PC-3 (cell line): ENCODE results near the gene PSMD1. TPM values are rescaled to one million over a fixed set of nuclear protein-coding genes. Genes with fewer than 3 reads are reported as not detected.

ENCODE experiments used
- ATAC-seq: fragments of 200-7000 bp; cut with Tn5 transposase; 2 replicates; pipeline ENCODE4 v1.9.1; 2020; ENCODE audit warnings: mild to moderate bottlenecking, moderate library complexity
- BruUV-seq: library from RNA; stranded (reverse); fragments of 400-500 nt; replicated peaks from 2 replicates; lab custom pipeline; 2021; lab: Mats Ljungman, UMichigan
- CTCF ChIA-PET: fragments of 300-600 bp; sonication (Branson Sonifier 250); formaldehyde crosslinking; loops from one replicate; lab custom pipeline; 2022; ENCODE audit warnings: antibody characterized with exemption; lab: Charles Lee
- POLR2A ChIA-PET: fragments of 300-600 bp; sonication (Branson Sonifier 250); formaldehyde crosslinking; loops from one replicate; lab custom pipeline; 2022; ENCODE audit warnings: antibody characterized with exemption; ENCODE audit not compliant: unreplicated experiment; lab: Charles Lee
- DNase-seq: peaks from one replicate; pipeline ENCODE4 v3.0.0-alpha.2; 2015
- H2AFZ ChIP-seq: fragments of 300-600 bp; sonication (generic); 2 replicates; pipeline ENCODE4 v1.6.0; 2016; ENCODE audit warnings: antibody characterized with exemption, low read length
- H3F3A ChIP-seq: fragments of 300-600 bp; sonication (generic); one replicate; pipeline ENCODE4 v1.6.0; 2017; ENCODE audit warnings: antibody characterized with exemption, low read length, control low read depth, mild to moderate bottlenecking; ENCODE audit not compliant: unreplicated experiment
- H3K27ac ChIP-seq: fragments of 300-600 bp; sonication (generic); 2 replicates; pipeline ENCODE4 v1.5.1; 2016; ENCODE audit warnings: mild to moderate bottlenecking, low read length
- H3K27me3 ChIP-seq: fragments of 300-600 bp; sonication (generic); 2 replicates; pipeline ENCODE4 v1.6.1; 2016; ENCODE audit warnings: low read length, mixed read lengths
- H3K36me3 ChIP-seq: fragments of 300-600 bp; sonication (generic); 2 replicates; pipeline ENCODE4 v1.6.1; 2016; ENCODE audit warnings: low read depth, mixed run types, low read length, mixed read lengths
- H3K4me1 ChIP-seq: fragments of 300-600 bp; sonication (generic); 2 replicates; pipeline ENCODE4 v1.5.1; 2016; ENCODE audit warnings: low read length; ENCODE audit not compliant: insufficient read depth
- H3K4me2 ChIP-seq: fragments of 300-600 bp; sonication (generic); 2 replicates; pipeline ENCODE4 v1.6.0; 2016; ENCODE audit warnings: low read length
- H3K4me3 ChIP-seq: fragments of 300-600 bp; sonication (generic); 2 replicates; pipeline ENCODE4 v1.5.1; 2016; ENCODE audit warnings: mild to moderate bottlenecking, low read length, mixed read lengths
- H3K79me2 ChIP-seq: fragments of 300-600 bp; sonication (generic); 2 replicates; pipeline ENCODE4 v1.6.1; 2017; ENCODE audit warnings: low read length, mixed read lengths
- H3K9ac ChIP-seq: fragments of 300-600 bp; sonication (generic); 2 replicates; pipeline ENCODE4 v1.6.0; 2016; ENCODE audit warnings: mild to moderate bottlenecking, low read length
- H3K9me2 ChIP-seq: fragments of 300-600 bp; sonication (generic); replicated peaks from 2 replicates; pipeline ENCODE4 v1.6.1; 2016; ENCODE audit warnings: mixed run types, low read length, mixed read lengths
- H3K9me3 ChIP-seq: fragments of 300-600 bp; sonication (generic); 2 replicates; pipeline ENCODE4 v1.6.1; 2016; ENCODE audit warnings: low read length, mixed read lengths
- H4K20me1 ChIP-seq: fragments of 300-600 bp; sonication (generic); 2 replicates; pipeline ENCODE4 v1.6.1; 2016; ENCODE audit warnings: low read length, mixed read lengths
- CTCF ChIP-seq: fragments of 300-600 bp; sonication (generic); conservative IDR thresholded peaks from 2 replicates; pipeline ENCODE4 v1.5.1; 2017; ENCODE audit warnings: antibody characterized with exemption, low read depth, mild to moderate bottlenecking, low read length
- EZH2 ChIP-seq: fragments of 300-600 bp; sonication (generic); IDR thresholded peaks from one replicate; pipeline ENCODE4 v1.6.1; 2017; ENCODE audit warnings: antibody characterized with exemption, mild to moderate bottlenecking, low read length; ENCODE audit not compliant: unreplicated experiment
- EZH2phosphoT487 ChIP-seq: fragments of 300-600 bp; sonication (generic); IDR thresholded peaks from 2 replicates; pipeline ENCODE4 v1.6.1; 2018; ENCODE audit warnings: mild to moderate bottlenecking, antibody characterized with exemption, low read length, borderline replicate concordance
- intact Hi-C: fragments of 100-400 bp; cut with micrococcal nuclease; formaldehyde crosslinking; loops from 2 replicates; pipeline ENCODE4 v1.9.0; 2023
- total RNA-seq: library from RNA; depleted of rRNA; stranded (reverse); fragments of >200 nt; gene quantifications from 2 replicates; pipeline ENCODE4 v1.2.3, GENCODE V29; 2014

The PSMD1 gene
- total RNA-seq, 1 experiment from 2014 or later: 154 TPM

- ChIA-PET POLR2A (interaction anchor here (0.6 kb wide), 2 partner anchors 10 to 16 kb away, joined by 3 to 5 read pairs; no protein-coding TSS in a partner anchor), CTCF (interaction anchor here (0.8 kb wide), 1 partner anchor 15 kb away, joined by 4 read pairs; no protein-coding TSS in a partner anchor)
- H3K9ac ChIP-seq: peak overlapping the region; percentile 33
- no peaks in the 10 kb centered on the region for H3K9me3 ChIP-seq
- peak; percentile 92 for DNase-seq
- H3K4me1 ChIP-seq: peaks cover 31% of the 10 kb centered on the region
- intact Hi-C loops: loop anchor here (1.0 to 2.0 kb wide), 2 partner anchors 50 to 108 kb away; no protein-coding TSS in a partner anchor
- H3K9me2 ChIP-seq: no peaks in the 10 kb centered on the region
- peak; percentile 89 for ATAC-seq
- no peak for TF ChIP-seq EZH2phosphoT487
- no peak for TF ChIP-seq EZH2
- TF ChIP-seq CTCF: no peak
- peaks cover 4% of the 10 kb centered on the region for H3F3A ChIP-seq
- no peaks in the 10 kb centered on the region for H3K27me3 ChIP-seq
- peak overlapping the region; percentile 53 for H3K4me2 ChIP-seq
- no peaks in the 10 kb centered on the region for H4K20me1 ChIP-seq
- H3K36me3 ChIP-seq: no peaks in the 10 kb centered on the region; the same call in 1 of the 2 replicates
- no peak overlapping the region for H3K4me3 ChIP-seq
- H3K79me2 ChIP-seq: no peaks in the 10 kb centered on the region
- BruUV-seq: no TSS peak
- peak overlapping the region; percentile 88 for H3K27ac ChIP-seq
- no peak overlapping the region for H2AFZ ChIP-seq
Observed at GRCh38 chr2:231212329-231212845, 155.7 kb downstream of the PSMD1 start.

DNA sequence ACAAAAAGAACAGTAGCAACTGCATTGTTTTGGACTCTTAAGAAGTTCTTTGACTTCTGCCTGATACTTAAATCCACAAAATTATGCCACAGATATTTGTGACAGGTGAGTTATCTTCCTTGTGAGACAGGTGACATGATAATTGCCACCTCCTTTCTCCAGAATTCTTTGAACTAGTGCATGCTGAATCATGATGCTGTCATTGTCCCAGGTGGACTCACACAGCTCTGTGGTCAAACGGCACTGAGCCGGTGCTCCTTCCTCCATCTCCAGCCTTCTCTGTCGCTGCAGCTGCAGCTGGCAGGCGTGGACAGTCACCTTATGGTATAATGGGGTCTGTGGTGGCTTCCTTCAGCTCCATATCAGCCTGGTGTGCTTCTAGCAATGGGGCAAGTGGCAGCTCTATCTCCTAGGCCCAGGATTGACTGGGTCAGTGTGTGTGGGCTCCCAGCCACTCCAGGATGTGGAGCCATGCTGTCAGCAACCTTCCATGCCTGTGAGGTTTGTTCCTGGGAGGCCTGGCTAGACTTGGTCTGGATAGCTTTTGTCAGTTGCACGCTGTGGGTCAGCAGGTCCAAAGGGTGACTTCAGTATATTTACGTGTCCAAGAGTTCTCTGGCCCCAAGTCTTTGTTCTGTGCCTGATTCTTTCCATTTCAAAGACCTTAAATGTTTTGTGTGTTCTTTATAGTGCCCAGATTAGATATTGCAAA, 157.4 kb downstream of the PSMD1 start:
- ATAC-seq (no peak), DNase-seq (peak; percentile 65)
- ChIA-PET POLR2A (no interaction called here), CTCF (no interaction called here)
- Histone ChIP-seq H3K9me3 (no peaks in the 10 kb centered on the region), H3K4me3 (no peak overlapping the region), H3K4me1 (peaks cover 31% of the 10 kb centered on the region), H3K9me2 (no peaks in the 10 kb centered on the region), H3K79me2 (no peaks in the 10 kb centered on the region), H4K20me1 (no peaks in the 10 kb centered on the region), H3K4me2 (0 out of 2 replicates have a peak overlapping the region, but pooled peaks have one; percentile 15), H2AFZ (no peak overlapping the region), H3K27me3 (no peaks in the 10 kb centered on the region), H3K36me3 (no peaks in the 10 kb centered on the region; the same call in 1 of the 2 replicates), H3K9ac (no peak overlapping the region), H3K27ac (no peak overlapping the region), H3F3A (peaks cover 4% of the 10 kb centered on the region)
- TF ChIP-seq CTCF (no peak), EZH2 (no peak), EZH2phosphoT487 (no peak)
- intact Hi-C loops: loop anchor here (2.0 kb wide), 1 partner anchor 51 kb away; no protein-coding TSS in a partner anchor
- BruUV-seq: no TSS peak

DNA sequence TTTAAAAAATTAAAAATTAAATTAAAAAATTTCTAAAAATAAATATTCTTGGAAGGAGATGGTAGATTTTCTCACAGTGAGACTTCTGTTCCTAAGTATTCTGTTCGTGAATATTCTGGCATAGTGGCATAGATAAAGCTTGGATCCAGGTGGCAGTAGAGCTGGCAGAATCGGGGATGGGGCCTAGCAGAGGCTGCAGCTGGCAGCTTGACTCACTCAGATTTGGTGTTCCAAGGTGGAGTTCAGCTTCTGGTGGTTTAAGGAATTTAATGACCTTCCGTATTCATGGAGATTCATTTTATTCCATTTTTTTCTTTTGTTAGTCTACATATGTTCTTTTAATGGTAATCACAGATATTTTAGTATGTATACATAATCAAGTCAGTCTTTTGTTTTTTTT, 161.7 kb downstream of the PSMD1 start:
- no peaks in the 10 kb centered on the region for H4K20me1 ChIP-seq
- CTCF ChIA-PET: no interaction called here
- intact Hi-C loops: no loop called here
- no peaks in the 10 kb centered on the region for H3K27me3 ChIP-seq
- H3K4me3 ChIP-seq: no peak overlapping the region
- H3F3A ChIP-seq: no peaks in the 10 kb centered on the region
- no peak for TF ChIP-seq EZH2phosphoT487
- TF ChIP-seq EZH2: no peak
- no peak for TF ChIP-seq CTCF
- POLR2A ChIA-PET: no interaction called here
- no peak overlapping the region for H3K9ac ChIP-seq
- no TSS peak for BruUV-seq
- no peaks in the 10 kb centered on the region for H3K9me2 ChIP-seq
- DNase-seq (no peak), ATAC-seq (no peak)
- no peak overlapping the region for H2AFZ ChIP-seq
- no peaks in the 10 kb centered on the region for H3K79me2 ChIP-seq
- peaks cover 4% of the 10 kb centered on the region; the same call in 1 of the 2 replicates for H3K36me3 ChIP-seq
- H3K27ac ChIP-seq: no peak overlapping the region
- peaks cover 11% of the 10 kb centered on the region for H3K4me1 ChIP-seq
- H3K4me2 ChIP-seq: no peak overlapping the region
- no peaks in the 10 kb centered on the region for H3K9me3 ChIP-seq
